Measurements from ENCODE around the gene ARHGAP33. TPM values are rescaled to one million over a fixed set of nuclear protein-coding genes. Genes with fewer than 3 reads are reported as not detected.

The ARHGAP33 gene
- total RNA-seq, 6 donors from 2014 or later = 5.9 to 109 (median 14.5) TPM

DNA sequence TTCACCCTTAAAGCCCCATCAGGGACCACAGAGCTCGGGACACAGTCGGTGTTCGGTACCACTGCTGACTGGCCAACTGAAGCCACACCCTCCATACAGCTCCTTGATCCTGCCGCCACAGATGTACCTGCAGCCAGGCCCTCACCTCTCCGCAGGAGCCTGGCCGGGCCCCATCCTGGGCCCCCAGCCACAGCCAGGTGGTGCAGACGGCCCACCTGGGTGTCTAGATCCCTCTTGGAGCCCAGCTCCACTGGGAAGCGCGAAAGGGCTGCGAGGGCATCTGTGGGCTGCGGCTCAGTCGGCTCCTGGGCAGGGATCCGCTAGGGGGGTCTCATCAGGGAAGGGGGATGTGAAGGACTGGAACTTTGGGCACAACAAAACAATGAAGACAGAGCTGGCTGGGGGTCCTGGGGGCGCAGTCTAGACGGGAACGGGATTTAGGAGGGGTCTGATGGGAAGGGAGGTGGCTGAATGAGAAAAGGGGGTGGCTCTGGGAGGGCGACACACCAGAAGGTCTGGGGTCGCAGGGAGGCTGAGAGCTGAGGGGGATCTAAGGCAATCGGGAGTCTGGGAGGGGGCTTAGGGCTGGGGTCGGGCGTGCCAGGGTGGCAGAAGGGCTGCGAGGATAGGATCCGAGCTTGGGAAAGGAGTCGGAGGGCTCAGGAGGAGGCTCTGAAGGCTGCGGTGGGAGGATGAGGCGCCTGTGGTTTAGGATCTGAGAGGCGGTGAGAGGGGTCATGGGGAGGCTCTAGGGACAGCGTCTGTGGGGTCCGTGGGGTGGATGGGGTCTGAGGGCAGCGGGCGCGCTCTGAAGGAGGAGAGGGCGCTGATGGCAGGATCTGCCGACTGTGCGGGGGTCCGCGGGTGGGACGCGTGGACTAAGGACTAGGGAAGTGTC, 21.5 kb downstream of the ARHGAP33 start:
- Histone ChIP-seq H3K4me3 (no peak overlapping the region), H3K9me3 (no peaks in the 10 kb centered on the region), H3K27ac (no peak overlapping the region), H3K36me3 (no peaks in the 10 kb centered on the region), H3K4me1 (peaks cover 0 to 11% (median 0%) of the 10 kb centered on the region in 4 donors), H3K27me3 (peaks cover 0 to 11% (median 2%) of the 10 kb centered on the region in 4 donors)
- 15 to 18% methylated on average over 36 to 37 of the region's 39 CpGs for WGBS, 2 donors
- TF ChIP-seq, protein P1, sequence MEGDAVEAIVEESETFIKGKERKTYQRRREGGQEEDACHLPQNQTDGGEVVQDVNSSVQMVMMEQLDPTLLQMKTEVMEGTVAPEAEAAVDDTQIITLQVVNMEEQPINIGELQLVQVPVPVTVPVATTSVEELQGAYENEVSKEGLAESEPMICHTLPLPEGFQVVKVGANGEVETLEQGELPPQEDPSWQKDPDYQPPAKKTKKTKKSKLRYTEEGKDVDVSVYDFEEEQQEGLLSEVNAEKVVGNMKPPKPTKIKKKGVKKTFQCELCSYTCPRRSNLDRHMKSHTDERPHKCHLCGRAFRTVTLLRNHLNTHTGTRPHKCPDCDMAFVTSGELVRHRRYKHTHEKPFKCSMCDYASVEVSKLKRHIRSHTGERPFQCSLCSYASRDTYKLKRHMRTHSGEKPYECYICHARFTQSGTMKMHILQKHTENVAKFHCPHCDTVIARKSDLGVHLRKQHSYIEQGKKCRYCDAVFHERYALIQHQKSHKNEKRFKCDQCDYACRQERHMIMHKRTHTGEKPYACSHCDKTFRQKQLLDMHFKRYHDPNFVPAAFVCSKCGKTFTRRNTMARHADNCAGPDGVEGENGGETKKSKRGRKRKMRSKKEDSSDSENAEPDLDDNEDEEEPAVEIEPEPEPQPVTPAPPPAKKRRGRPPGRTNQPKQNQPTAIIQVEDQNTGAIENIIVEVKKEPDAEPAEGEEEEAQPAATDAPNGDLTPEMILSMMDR (IDR thresholded peaks at IDR 0.05) = no peak
- TF ChIP-seq POLR2A (IDR thresholded peaks at IDR 0.05) (no peak), POLR2AphosphoS5 (IDR thresholded peaks at IDR 0.05) (no peak), EP300 (IDR thresholded peaks at IDR 0.05) (no peak)
- ATAC-seq (ENCODE audit: low FRiP score in 2 of 2) = no peak
- DNase-seq = peak in 1 of 2 donors; percentile 47

DNA sequence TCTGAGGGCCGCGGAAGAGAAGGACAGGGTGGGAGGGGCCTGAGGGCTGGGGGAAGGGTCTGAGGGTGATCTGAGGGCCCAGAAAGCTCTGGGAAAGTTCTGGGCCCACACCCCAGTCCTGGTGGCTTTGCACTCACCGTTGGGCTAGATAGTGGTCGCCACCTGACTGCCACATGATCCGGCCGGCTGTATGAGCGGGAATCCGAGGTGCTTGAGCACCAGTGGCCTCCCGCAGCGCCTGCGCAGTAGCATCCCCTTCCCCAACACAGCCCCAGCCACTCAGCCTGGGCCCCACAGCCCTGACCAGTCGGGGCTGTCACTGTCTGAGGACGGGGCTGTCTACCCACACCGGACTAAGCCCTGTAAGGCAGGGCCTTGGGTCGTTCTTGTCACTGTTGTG, 22.3 kb downstream of the ARHGAP33 start:
- TF ChIP-seq POLR2AphosphoS5 (IDR thresholded peaks at IDR 0.05) = no peak
- TF ChIP-seq, protein P1 (IDR thresholded peaks at IDR 0.05) = no peak
- no peak for TF ChIP-seq POLR2A (IDR thresholded peaks at IDR 0.05)
- no peak for TF ChIP-seq EP300 (IDR thresholded peaks at IDR 0.05)
- Histone ChIP-seq H3K9me3 (no peaks in the 10 kb centered on the region), H3K27me3 (peaks cover 0 to 11% (median 2%) of the 10 kb centered on the region in 4 donors), H3K4me3 (no peak overlapping the region), H3K4me1 (peaks cover 0 to 11% (median 0%) of the 10 kb centered on the region in 4 donors), H3K27ac (no peak overlapping the region), H3K36me3 (no peaks in the 10 kb centered on the region)
- ATAC-seq (ENCODE audit: low FRiP score in 2 of 2) (peak; percentile 23 to 40), DNase-seq (peak in 1 of 2 donors; percentile 61)
- 3 to 8% methylated on average over 11 to 13 of the region's 15 CpGs for WGBS, 2 donors

DNA sequence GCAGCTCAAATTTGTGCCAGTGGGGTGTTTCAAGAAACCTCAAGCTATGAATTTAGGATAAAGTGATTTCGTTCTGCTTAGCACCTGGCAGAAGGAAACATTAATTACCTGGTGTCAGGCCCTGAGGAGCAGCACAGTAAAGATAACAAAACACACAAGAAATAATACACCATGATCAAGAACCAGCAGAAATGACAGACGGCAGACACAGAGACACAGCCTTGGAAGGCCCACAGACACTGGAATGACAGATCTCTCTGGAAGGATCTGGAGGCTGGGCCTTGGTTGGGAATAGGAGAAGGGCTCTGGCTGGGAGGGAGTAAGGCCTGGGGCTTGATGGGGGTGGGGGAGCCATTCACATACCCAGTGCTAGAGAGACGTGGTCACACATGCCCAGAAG, 26.5 kb downstream of the ARHGAP33 start:
- H3K27me3 ChIP-seq = peaks cover 0 to 5% (median 2%) of the 10 kb centered on the region in 4 donors
- no peak for DNase-seq
- peaks cover 0 to 11% (median 0%) of the 10 kb centered on the region in 4 donors for H3K4me1 ChIP-seq
- TF ChIP-seq, protein P1 (IDR thresholded peaks at IDR 0.05) = no peak
- TF ChIP-seq POLR2A (IDR thresholded peaks at IDR 0.05) (no peak), POLR2AphosphoS5 (IDR thresholded peaks at IDR 0.05) (no peak), EP300 (IDR thresholded peaks at IDR 0.05) (no peak)
- WGBS, 2 donors = 62 to 68% methylated on average over 3 of the region's 3 CpGs
- H3K4me3 ChIP-seq = no peak overlapping the region
- no peak overlapping the region for H3K27ac ChIP-seq
- H3K36me3 ChIP-seq = no peaks in the 10 kb centered on the region
- no peaks in the 10 kb centered on the region for H3K9me3 ChIP-seq
- no peak for ATAC-seq (ENCODE audit: low FRiP score in 2 of 2)

DNA sequence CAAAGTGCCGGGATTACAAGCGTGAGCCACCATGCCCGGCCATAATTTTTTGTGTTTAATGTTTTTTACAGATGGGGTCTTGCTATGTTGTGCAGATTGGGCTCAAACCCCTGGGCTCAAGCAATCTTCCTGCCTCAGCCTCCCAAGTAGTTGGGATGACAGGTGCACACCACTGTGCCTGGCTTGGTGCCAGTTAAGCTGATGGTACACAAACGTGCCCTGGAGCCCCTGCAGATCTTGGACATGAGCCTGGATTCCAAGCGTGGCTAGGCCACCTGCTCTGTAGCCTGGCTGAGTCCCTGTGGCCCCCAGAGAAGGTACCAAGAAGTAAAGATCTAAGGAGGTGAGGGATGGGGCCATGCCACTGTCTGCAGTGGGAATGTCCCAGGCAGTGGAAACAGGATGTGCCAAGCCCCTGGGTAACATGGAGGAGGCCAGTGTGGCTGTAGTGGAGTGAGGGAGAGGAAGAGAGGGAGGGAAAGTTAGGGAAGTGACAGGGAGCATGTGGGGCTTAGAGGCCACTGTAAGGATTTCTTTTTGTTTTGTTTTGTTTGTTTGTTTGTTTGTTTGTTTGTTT, 30.2 kb downstream of the ARHGAP33 start:
- no peak overlapping the region for H3K27ac ChIP-seq
- no peaks in the 10 kb centered on the region for H3K27me3 ChIP-seq
- TF ChIP-seq EP300 (IDR thresholded peaks at IDR 0.05) = no peak
- no peak for ATAC-seq (ENCODE audit: low FRiP score in 2 of 2)
- DNase-seq = no peak
- no peaks in the 10 kb centered on the region for H3K4me1 ChIP-seq
- 73 to 76% methylated on average over 4 to 5 of the region's 5 CpGs for WGBS, 2 donors
- H3K4me3 ChIP-seq = no peak overlapping the region
- H3K36me3 ChIP-seq = no peaks in the 10 kb centered on the region
- H3K9me3 ChIP-seq = no peaks in the 10 kb centered on the region

DNA sequence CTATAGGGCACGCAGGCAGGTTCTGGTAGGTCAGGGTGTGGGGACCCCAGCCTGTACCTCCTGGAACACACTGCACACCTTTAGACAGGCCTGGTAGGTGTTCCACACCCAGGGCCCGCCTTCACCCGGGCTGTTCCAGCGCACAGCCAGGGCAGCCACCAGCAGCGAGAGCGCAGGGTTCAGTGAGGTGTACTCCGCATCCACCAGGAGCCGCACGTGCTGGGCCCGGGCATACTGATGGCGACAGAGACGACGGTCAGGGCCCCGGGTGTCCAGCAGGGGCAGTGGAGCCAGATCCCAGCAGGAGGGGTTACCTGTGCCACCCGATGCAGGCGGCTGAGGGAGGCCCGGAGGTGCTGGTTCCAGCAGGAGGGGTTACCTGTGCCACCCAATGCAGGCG, 31.2 kb downstream of the ARHGAP33 start:
- Histone ChIP-seq H3K27me3 (no peaks in the 10 kb centered on the region), H3K9me3 (no peaks in the 10 kb centered on the region), H3K36me3 (no peaks in the 10 kb centered on the region), H3K4me1 (no peaks in the 10 kb centered on the region), H3K27ac (no peak overlapping the region), H3K4me3 (no peak overlapping the region)
- DNase-seq (peak in 1 of 2 donors; percentile 70), ATAC-seq (ENCODE audit: low FRiP score in 2 of 2) (peak in 1 of 2 donors; percentile 39)
- TF ChIP-seq POLR2A (IDR thresholded peaks at IDR 0.05) (no peak), POLR2AphosphoS5 (IDR thresholded peaks at IDR 0.05) (no peak), EP300 (IDR thresholded peaks at IDR 0.05) (no peak)
- TF ChIP-seq, protein P1 (IDR thresholded peaks at IDR 0.05) = no peak
- 83 to 90% methylated on average over 1 to 15 of the region's 18 CpGs for WGBS, 2 donors
